ENCODE results near the gene SNTA1. TPM values are rescaled to one million over a fixed set of nuclear protein-coding genes. Genes with fewer than 3 reads are reported as not detected.
"Not testable (repeated sequence)": the region's sequence is repeated elsewhere in the genome, so short reads cannot be mapped to it uniquely, and the experiment has no call there.

SNTA1 gene
- total RNA-seq, 2 experiments from 2014 or later, result 36.6 to 44.8 TPM

DNA sequence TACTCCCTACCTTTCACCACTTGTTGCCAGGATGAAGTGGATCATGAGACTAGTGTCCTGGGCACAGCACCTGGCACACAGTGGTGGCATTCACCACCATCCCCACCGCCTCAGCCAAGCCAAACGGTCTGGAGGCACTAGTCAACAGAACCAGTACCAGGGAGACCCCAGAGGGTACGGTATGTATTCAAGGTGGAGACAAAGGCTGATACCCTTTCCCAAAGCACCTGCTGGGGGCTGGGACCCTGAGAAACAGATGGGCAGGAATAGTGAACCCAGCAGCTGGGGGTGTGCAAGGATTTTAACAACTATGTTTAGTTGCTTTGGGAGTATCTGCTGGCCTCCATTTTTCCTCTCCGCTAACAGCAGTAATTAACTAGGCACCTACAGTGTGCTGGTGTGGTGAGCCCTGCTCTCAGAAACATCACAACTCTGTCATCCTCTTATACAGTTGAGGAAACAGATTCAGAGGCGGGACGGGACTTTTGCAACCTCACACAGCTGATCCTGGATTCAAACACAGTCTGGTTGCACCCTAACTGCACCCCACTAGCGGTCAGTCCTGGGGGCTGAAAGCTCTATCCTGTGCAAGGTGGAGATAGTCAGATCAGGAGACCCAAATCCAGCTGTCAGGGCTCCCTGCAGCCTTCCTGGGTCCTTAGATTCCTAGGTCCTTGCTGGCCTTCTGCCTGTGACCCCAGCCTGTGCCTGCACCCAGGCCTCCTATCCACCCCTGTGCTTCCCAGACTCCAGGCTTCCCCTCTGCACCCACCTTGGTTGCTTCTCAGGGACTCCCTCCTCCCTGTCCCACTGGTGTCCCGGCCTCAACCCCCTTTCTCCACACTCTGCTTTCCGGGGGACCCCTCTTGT, 1.2 kb downstream of the SNTA1 start:
- no TSS peak for BruUV-seq (replicated peaks)
- Histone ChIP-seq H3K4me2 (ENCODE audit: low read length) (peak overlapping the region; percentile 93), H3K9me2 (ENCODE audit: insufficient read depth, low read length) (no peaks in the 10 kb centered on the region), H3K9me3 (ENCODE audit: low read length) (no peaks in the 10 kb centered on the region), H3K36me3 (ENCODE audit: insufficient read depth, low read length) (peaks cover 19% of the 10 kb centered on the region), H4K20me1 (ENCODE audit: insufficient read depth, low read length) (no peaks in the 10 kb centered on the region), H3K4me1 (ENCODE audit: insufficient read depth, low read length, poor library complexity, severe bottlenecking) (peaks cover 73% of the 10 kb centered on the region), H3K4me3 (ENCODE audit: low read depth, low read length, poor library complexity, severe bottlenecking) (peak overlapping the region; percentile 76), H3K79me2 (ENCODE audit: insufficient read depth, low read depth, low read length) (peaks cover 43% of the 10 kb centered on the region; the same call in 1 of the 2 replicates), H3K27ac (ENCODE audit: low read depth, low read length, poor library complexity, severe bottlenecking) (peak overlapping the region; percentile 95), H2AFZ (ENCODE audit: low read length) (no peak overlapping the region; the same call in 1 of the 2 replicates)
- intact Hi-C loops (cut with micrococcal nuclease; ENCODE audit: unreplicated experiment), result loop anchor here (2.0 kb wide), 1 partner anchor 26 kb away; no protein-coding TSS in a partner anchor
- no peak for TF ChIP-seq EZH2phosphoT487 (IDR thresholded peaks at IDR 0.05; ENCODE audit: borderline replicate concordance, low read depth, low read length)
- TF ChIP-seq CTCF (conservative IDR thresholded peaks at IDR 0.05; ENCODE audit: low read length), result no peak
- ChIA-PET POLR2A (interaction anchor here (1.0 to 1.6 kb wide), 4 partner anchors 8 to 33 kb away, joined by 3 to 7 read pairs (median 4); no protein-coding TSS in a partner anchor), CTCF (ENCODE audit: unreplicated experiment) (interaction anchor here (0.6 to 1.2 kb wide), 2 partner anchors 40 to 1085 kb away, joined by 3 to 5 read pairs; no protein-coding TSS in a partner anchor)
- peak; percentile 66 for DNase-seq (ENCODE audit: low spot score)

DNA sequence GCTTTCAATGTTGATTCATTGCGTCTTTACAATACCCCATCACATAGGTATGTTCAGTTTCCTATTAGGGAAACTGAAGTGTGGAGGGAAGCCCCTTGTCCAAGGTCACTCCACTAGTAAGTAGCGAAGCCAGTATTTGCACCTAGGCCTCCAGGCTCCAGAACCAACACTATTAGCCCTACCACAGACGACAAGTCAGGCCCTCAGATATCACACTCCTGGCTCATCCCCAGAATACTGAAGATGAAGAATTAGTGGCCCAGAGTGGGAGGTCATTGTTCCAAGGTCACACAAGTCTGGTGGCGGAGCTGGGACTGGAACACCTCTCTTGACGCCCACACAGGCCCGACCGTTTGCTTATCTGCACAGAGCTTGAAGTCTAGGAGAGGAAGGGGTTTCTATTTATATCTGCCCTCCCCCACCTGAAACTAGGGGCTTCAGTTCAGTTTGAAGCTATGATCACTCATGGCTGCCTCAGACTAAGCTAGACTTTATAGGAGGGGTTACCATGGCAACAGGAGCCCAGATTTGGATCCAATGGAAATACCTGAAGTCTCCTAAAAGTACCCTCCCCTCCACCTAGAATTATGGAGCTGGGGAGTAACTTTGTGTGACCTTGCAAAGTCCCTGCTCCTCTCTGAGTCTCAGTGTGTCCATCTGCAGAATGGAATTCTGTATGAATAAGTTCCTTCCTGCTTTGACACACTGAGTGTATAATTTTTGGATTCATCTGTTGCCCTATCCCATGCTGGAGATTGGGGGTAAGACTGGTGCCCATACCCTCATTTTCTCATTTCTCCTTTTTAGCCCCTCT, 2.2 kb downstream of the SNTA1 start:
- H3K9me2 ChIP-seq (ENCODE audit: insufficient read depth, low read length), result no peaks in the 10 kb centered on the region
- CTCF ChIA-PET (ENCODE audit: unreplicated experiment), result interaction anchor here (1.2 kb wide), 1 partner anchor 39 kb away, joined by 5 read pairs; no protein-coding TSS in a partner anchor
- no peaks in the 10 kb centered on the region for H4K20me1 ChIP-seq (ENCODE audit: insufficient read depth, low read length)
- peak overlapping the region; percentile 93 for H3K4me2 ChIP-seq (ENCODE audit: low read length)
- peak overlapping the region; percentile 95 for H3K27ac ChIP-seq (ENCODE audit: low read depth, low read length, poor library complexity, severe bottlenecking)
- H3K4me3 ChIP-seq (ENCODE audit: low read depth, low read length, poor library complexity, severe bottlenecking), result peak overlapping the region; percentile 76
- POLR2A ChIA-PET, result interaction anchor here (1.0 to 1.6 kb wide), 6 partner anchors 10 to 121 kb away, joined by 3 to 7 read pairs (median 4); partner anchors contain the start of gene CDK5RAP1
- peaks cover 63% of the 10 kb centered on the region for H3K4me1 ChIP-seq (ENCODE audit: insufficient read depth, low read length, poor library complexity, severe bottlenecking)
- peaks cover 43% of the 10 kb centered on the region; the same call in 1 of the 2 replicates for H3K79me2 ChIP-seq (ENCODE audit: insufficient read depth, low read depth, low read length)
- intact Hi-C loops (cut with micrococcal nuclease; ENCODE audit: unreplicated experiment), result no loop called here
- TSS peak; percentile 53 for BruUV-seq (replicated peaks)
- no peak for TF ChIP-seq CTCF (conservative IDR thresholded peaks at IDR 0.05; ENCODE audit: low read length)
- no peak for TF ChIP-seq EZH2phosphoT487 (IDR thresholded peaks at IDR 0.05; ENCODE audit: borderline replicate concordance, low read depth, low read length)
- peaks cover 22% of the 10 kb centered on the region for H3K36me3 ChIP-seq (ENCODE audit: insufficient read depth, low read length)
- no peaks in the 10 kb centered on the region for H3K9me3 ChIP-seq (ENCODE audit: low read length)
- peak overlapping the region; percentile 15; the same call in 1 of the 2 replicates for H2AFZ ChIP-seq (ENCODE audit: low read length)
- DNase-seq (ENCODE audit: low spot score), result peak; percentile 81

DNA sequence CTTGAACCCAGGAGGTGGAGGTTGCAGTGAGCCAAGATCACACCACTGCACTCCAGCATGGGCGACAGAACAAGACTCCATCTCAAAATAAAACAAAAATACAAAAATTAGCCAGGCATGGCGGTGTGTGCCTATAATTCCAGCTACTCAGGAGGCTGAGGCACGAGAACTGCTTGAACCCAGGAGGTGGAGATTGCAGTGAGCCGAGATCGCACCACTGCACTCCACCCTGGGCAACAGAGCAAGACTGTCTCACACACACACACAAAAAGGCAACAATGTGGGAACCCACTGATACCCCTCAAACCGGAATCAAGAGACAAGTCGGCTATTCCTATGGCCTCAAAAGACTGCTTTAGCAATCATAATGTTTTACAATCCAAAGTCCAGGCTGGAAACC, 3.0 kb downstream of the SNTA1 start:
- Histone ChIP-seq H3K27ac (ENCODE audit: low read depth, low read length, poor library complexity, severe bottlenecking) (peak overlapping the region; percentile 95), H3K4me3 (ENCODE audit: low read depth, low read length, poor library complexity, severe bottlenecking) (peak overlapping the region; percentile 76), H3K36me3 (ENCODE audit: insufficient read depth, low read length) (peaks cover 29% of the 10 kb centered on the region), H3K79me2 (ENCODE audit: insufficient read depth, low read depth, low read length) (peaks cover 43% of the 10 kb centered on the region; the same call in 1 of the 2 replicates), H3K4me2 (ENCODE audit: low read length) (peak overlapping the region; percentile 93), H3K4me1 (ENCODE audit: insufficient read depth, low read length, poor library complexity, severe bottlenecking) (peaks cover 55% of the 10 kb centered on the region)
- H3K9me3 ChIP-seq (ENCODE audit: low read length); BruUV-seq (replicated peaks); H3K9me2 ChIP-seq (ENCODE audit: insufficient read depth, low read length); H2AFZ ChIP-seq (ENCODE audit: low read length); DNase-seq (ENCODE audit: low spot score); CTCF ChIA-PET (ENCODE audit: unreplicated experiment); H4K20me1 ChIP-seq (ENCODE audit: insufficient read depth, low read length); intact Hi-C loops (cut with micrococcal nuclease; ENCODE audit: unreplicated experiment): not testable (repeated sequence)
- POLR2A ChIA-PET, result interaction anchor here (1.1 to 1.6 kb wide), 4 partner anchors 17 to 122 kb away, joined by 3 to 7 read pairs (median 4); no protein-coding TSS in a partner anchor

Data from OCI-LY7 (cell line).